CD1c-positive myeloid dendritic cell (primary cell): ENCODE data around the gene TRH.

Source experiments
- DNase-seq: peaks from one replicate; pipeline ENCODE4 v3.0.0-alpha.2; 2016; ENCODE audit errors: extremely low spot score

TRH gene, protein sequence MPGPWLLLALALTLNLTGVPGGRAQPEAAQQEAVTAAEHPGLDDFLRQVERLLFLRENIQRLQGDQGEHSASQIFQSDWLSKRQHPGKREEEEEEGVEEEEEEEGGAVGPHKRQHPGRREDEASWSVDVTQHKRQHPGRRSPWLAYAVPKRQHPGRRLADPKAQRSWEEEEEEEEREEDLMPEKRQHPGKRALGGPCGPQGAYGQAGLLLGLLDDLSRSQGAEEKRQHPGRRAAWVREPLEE

DNA sequence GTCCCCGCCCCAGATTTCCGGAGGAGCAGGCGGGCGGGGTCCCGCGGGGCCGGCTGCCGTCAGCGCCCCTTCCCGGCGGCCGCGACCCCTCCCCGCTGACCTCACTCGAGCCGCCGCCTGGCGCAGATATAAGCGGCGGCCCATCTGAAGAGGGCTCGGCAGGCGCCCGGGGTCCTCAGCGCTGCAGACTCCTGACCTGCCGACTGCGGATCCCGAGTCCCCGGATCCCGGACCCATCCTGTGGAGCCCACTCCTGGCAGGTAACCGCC, at the start of gene TRH:
TRH (plus strand) TSS at position 157 of the 269 bp plus-strand sequence. CDS start 1,097 bp downstream, outside the sequence.
- no peak for DNase-seq

DNA sequence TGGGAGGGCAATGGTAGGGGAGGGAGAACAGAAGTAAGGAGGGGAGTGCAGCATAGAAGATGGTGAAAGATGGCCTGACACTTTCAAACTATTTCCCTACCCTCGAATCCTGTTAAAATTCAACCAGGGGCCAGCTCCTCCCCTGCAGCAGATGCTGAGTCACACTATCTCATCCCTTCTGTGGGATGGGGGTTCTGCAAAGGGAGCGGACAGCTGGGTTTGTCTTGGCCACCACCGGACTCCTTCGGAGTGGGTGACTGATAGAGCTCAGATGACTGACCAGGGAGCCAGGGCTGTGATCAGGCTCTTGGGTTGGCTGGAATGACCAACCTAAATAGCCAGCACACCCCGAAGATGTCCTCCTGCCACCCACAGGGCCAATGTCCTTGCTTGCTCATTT, 47.4 kb upstream of the TRH start:
- DNase-seq, result no peak

DNA sequence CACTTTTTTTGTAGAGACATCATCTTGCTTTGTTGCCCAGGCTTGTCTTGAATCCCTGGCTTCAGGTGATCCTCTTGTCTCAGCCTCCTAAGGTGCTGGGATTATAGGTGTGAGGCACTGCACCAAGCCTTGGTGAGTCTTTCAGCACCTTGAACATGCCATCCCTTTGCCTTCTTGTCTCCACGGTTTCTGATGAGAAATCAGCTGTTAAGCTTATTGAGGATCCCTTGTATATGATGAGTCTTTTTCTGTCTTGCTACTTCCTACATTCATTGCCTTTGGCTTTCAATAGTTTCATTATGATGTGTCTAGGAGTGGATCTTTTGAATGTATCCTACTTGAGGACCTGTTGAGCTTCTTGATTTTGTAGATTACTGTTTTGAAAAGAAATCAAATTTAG, 45.1 kb upstream of the TRH start:
- no peak for DNase-seq

DNA sequence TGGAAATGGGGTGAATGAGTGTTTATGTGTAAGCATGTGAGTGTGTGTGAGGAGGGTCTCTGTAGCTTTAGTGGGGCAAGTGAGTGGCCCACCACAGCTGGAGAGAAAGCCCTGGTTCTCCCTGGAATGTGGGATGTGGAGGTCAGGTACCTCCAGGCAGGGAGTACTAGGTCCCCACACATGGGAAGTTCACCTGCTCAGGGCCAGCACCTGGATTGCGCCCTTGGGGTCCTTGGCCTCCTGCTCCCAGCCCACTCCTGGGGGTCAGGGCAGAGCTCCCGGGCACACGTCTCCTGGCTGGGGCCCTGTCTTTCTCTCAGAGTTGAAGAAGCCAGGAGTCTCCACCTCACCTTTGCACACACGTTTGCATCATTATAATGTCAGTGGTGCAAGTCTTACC, 41.0 kb upstream of the TRH start:
- no peak for DNase-seq

DNA sequence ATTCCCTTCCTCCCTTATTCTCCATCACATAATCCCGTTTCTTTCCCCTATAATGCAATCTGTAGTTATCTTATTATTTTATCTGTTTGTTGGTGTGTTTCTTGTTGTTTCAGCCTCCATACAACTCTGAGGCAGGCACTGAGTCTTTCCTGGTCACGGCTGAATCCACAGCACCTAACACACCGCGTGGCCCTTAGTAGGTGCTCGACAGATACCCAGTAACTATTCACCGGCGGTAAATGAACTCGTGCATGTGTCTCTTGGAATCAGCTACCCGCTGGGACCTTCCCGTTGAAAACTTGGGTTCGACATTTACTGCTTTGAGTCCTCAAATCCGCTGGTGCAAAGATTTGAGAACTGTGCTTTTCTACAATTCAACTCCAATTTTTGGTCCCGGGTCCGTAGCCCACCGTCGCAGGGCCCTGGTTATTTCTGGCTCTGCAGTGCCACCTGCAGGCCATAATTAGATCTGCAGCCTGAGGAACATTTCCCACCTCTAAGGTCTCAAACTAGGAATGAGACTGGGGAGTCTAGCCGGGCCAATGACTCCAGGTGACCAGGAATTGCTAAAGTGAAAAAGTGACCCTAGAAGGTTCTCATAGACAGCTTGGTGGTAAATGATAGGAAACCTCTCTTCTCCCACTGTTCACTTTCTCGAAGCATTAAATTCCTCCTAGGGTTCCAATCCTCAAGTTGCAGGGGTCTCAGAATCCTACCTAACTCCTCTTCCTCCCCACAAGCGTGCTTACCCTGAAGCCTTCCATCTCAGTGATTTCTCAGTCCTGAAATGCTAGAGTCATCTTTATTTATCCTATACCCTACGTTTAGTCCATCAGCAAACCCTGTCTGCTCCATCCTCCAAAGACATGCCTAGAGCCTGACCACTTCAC, 40.0 kb upstream of the TRH start:
- peak; percentile 58 for DNase-seq

DNA sequence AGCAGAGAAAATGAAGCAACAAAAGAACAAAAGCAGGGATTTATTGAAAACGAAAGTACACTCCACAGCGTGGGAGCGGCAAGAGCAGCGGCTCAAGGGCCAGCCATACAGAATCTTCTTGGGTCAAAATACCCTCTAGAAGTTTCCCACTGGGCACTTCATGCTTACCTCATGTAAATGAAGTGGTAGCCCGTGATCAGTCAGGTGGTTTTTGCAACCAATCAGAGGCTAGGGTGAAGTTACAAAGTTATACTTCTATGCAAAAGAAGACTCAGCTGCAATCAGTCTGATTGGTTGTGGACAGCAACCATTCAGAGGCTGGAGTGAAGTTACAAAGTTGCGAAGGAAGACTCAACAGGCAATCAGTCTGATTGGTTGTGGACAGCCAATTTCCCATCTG, 37.8 kb upstream of the TRH start:
- DNase-seq, result peak; percentile 62

DNA sequence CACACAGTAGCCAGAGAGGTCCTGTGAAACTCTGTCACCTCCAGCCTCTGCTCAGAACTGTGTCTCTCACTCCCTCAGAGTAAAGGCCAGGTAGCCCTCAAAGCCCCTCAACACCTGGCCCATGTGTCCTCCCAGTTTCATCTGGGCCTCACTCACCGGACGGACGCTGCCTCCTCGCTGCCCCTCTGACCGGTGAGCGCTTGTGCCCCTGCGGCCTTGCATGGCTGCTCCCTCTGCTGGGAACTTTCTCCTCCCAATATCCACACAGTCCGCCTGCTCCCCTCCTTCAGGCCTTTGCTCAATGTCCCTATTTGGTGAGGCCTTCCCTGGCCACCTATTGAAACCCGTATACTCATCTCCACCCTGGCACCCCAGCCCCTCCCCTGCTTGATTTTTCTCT, 36.8 kb upstream of the TRH start:
- DNase-seq, result no peak

DNA sequence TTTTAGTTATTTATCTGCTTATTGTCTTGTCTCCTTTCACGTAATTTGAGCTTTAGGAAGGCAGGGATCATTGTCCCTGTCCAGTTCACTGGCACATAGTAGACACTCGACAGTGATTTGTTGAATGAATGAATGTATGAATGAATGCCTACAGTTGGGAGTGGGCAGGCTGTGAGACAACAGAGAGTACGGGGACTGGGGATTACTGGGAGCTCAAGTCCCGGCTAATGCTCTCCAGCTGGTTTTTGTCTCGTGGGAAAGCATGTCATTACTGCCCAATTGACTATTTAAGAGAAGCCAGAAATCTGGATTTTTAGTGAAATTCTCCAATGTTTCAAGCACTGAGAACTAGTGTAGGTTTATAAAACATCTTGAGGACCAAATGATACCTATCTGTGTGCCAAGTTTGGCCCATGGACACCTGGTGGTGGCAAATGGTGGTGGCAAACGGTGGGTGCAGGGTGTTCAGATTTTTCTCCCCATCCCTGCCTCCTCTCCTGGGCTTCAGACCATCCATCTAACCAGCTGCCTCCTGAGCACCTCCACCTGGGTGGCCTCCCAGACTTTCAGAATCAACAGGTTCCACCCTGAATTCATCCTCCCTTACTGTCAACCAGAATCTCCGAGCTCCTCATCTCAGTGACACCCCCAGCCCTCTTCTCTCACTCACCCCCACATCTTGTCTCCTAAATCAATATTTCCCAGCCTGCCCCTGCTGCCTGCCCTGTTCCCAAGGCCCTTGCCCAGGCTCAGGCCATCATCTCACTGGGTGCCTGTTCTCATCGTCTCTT, 36.2 kb upstream of the TRH start:
- no peak for DNase-seq

DNA sequence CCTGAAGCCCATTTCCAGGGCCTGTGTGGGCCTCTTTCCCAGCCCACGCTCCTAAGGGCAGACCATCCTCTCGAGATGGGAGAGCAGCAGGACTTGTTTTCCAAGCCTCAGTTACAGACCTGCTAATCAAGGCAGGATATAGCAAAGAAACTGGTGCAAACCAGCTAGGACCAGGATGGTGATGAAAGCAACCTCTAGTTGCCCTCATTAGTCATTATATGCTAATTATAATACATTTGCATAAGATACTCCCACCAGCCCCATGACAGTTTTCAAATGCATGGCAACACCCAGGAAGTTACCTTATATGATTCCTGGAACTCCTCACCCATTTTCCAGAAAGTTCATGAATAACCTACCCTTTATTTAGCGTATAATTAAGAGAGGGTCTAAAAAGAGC, 34.4 kb upstream of the TRH start:
- DNase-seq, result peak; percentile 3

DNA sequence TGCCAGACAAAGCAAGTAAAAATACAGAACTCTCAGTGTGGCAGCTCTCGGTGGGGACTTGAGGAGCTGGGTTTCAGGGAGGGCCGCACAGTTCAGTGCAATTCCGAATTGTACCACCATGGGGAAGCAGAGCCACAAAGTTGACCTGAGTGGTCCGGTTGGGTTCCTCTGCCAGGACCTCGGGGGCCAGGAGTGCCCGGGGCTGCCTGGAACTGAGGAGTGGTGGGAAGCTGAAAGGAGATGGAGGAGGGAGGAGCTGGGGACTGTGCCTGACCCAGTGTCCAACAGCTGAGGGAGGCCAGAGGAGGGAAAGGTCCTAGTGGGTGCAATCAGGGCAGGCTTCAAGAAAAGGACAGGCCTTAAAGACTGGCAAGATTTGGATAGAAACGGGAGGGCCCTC, 32.2 kb upstream of the TRH start:
- peak; percentile 79 for DNase-seq

DNA sequence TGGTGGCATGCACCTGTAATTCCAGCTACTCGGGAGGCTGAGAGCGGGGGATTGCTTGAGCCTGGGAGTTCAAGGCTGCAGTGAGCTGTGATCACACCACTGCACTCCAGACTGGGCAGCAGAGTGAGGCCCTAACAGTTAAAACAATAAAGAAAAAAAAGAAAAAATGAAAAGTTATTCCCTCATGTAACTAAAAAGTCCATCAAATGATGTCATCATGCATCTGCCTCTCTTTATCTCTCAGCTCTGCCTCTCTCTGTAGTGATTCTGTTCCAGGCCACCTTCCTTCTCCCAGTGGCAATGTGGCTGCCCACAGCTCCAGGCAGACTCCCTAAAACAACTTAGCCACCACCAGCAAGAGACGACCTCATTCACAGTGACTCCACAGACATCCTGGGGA, 31.5 kb upstream of the TRH start:
- no peak for DNase-seq

DNA sequence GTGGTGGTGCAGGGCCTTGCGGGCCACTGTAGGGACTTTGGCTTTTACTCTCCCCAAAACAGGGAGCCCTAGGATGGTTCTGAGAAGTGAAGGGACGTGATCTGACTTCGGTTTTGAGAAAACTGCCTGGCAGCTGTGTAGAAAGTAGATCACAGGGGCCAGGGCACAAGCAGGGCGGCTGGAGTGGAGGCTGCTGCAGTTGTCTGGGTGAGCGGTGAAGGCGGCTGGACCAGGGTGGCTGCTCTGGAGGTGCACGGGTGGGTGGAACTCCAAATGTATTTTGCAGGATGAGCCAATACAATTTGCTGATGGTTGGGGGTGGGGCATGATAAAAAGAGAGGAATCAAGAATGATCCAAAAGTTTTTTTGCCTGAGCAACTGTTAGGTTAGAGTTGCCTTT, 29.8 kb upstream of the TRH start:
- DNase-seq, result no peak

DNA sequence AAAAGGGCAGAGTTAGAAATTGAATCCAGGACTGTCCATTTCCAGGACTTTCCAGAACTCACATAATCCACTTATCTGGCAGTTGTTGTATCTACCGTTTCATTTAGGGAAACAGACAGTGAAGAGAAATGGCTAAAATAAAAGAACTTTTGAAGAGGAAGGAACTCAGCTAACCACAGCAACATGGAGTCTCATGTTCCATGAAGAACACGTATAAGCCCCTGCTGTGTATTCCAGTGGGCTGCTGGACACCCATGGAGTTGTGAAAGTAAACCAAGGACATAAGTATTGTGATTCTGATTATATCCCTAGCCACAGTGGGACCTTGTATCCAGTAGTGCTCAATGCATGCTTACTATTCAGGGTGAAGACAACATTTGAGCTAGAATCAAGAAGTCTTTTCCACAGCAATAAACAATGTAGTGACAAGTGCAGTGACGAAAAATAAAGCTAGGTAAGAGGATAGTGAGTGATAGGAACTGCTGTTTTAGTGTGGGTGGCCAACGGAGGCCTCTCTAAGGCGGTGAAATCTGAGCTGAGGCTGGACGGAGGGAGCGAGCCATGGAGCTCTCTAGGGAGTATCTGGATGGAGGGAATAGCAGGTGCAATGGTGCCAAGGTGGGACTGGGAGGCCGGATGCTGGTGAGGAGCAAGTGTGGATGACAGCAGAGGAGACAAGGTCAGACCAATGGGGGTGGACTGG, 26.8 kb upstream of the TRH start:
- peak; percentile 34 for DNase-seq

DNA sequence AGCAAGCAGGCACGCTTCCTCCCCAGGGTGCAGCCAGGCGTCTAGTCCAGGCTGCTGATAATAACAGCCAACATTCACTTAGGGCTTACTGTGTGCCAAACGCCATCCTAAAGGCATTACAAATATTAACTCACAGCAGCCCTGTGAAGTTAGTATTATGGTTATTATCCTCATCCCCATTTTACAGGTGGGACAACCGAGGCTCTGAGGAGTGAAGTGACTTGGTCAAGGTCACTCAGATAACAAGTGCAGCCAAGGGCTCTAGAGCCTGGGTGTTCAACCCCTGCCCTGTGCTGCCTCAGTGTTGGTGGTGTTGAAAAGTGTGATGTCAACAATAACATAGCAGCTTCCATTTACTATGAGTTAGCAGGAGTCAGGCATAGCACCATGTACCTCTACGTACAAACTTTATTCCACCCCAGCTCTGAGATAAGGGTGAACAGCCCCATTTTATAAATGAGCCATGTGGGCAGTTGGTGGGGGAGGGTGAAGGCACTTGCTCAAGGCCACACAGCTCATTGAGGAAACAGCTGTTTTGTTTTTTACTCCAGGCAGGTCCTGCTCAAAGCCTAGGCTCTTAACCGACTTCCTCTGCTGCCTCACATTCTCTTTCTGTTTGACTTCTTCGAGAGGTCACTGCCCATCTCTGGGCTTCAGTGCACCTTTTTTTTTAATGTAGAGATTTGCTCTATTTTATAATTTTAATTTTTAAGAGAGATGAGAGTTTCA, 24.0 kb upstream of the TRH start:
- peak; percentile 20 for DNase-seq

DNA sequence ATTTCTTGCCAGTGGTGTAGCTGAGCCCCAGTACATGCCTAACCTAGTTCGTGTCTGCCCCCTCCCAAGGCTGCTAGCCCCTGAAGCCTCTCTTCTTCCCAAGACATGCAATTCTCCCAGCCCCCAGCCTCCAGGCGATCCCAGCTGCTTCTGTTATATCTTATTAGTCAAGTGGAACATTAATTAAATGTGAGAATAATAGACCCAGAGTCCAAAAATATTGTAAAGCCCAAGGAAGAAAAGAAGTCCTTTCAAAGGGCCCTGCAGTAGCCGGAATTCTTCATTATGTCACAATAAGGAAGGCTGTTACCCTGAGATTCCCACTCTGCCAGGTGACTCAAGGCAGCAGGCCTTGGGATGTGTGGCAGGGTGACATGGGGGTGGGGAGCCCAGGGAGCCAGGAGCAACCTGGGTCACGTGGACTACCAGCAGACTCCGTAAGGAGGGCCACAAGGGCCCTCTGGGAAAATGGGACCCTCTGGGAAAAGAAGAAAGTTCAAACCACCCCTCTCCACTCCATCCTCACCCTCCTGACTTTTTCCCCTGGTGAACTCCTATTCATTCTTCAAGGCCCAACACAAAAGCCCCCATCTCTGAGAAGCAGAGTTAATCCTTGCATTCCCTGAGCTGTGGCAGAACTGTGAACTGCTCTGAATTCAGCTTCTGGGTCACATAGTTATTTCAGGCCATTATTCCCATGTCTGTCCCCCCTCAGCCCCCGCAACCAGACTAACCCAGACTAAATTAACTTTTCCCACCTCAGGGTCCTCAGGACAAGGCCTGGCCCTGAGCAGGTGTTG, 21.8 kb upstream of the TRH start:
- no peak for DNase-seq

DNA sequence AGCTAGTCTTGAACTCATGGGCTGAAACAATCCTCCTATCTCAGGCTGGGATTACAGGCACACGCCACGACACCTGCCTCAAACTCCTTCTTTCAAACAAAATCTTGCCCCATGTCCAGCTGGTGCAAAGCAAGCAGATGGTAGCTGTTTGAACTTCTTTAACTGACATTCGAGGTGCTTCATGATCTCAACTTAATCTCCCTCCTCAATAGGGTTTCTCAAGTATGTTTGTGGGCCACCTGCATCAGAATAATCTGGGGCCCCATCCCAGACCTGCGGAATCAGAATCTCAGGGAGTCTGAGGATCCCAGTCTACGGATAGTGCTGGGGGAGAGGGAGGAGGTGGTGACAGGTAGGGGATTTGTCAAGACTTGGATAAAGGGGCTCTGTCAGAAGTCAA, 20.9 kb upstream of the TRH start:
- no peak for DNase-seq

DNA sequence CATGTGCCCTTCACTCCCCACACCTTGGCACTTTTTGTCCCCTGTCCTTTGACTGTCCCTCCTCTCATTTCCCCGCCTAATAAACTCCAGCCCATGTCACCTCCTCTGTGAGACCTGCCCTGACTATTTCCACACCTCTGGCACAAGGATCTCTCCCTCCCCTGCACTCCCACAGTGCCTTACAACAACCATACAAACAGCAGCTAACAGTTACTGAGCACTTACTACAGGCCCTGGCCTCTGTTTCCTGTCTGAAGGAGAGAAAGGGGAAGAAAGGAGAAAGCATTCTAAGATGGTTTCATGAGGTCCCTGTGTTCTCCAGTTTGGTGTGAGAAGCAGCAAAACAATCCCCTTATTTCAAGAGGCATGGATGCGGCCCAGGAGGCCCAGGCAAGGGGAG, 20.0 kb upstream of the TRH start:
- peak; percentile 26 for DNase-seq

DNA sequence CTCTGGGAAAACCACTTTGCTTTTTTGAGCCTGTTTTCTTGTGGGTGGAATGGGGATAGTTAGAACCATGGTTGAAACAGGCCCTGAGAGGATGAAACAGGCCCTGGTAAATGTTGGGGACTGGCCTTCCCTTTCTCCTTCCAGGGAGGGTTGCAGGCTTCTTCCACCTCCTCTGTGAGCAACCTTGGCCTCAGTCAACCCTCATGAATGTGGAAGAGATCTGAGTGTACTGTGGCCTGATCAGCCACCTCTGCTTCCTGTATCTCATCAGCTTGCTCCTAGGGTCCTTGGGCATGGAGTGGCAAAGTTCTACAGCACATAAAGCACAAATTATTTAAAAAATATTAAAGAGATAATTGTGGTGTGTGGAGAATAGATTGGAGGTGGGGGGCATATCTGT, 17.6 kb upstream of the TRH start:
- DNase-seq, result no peak

DNA sequence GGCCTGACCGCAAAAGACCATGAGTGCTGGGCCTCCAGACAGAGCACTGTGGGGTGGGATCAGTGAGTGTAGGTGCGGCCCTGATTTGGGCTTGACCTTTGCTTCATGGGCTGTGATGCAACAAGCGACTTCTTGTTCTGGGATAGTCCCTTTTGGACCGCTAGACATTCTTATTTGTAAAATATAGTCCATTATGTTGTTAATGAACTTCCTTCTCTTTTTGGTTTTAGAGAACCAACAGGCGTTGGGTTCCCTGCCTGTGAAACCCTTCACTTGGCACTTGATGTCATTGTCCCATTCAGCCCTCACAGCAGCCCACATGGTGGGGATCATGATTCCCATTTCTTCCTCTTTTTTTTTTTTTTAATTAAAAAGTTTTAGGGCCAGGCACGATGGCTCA, 15.8 kb upstream of the TRH start:
- peak; percentile 63 for DNase-seq

DNA sequence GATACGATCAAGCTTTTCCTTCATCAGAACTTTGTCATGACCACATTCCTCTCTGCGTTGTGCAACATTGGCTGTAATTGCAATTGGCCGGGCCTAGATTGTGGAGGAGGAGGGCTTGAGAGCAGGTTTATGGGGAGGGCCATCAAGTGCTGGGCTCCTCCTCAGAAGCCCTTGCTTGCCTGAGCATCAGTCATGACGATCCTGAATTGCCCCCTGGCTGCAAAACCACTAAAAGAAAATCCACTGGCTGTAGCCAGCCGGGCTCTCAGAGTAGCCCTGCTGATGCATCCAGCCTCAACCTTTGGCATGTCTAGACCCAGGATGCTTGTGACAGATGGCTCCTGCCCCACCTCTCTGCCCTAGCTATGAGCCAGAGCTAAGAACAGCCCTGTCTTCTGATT, 13.4 kb upstream of the TRH start:
- no peak for DNase-seq

DNA sequence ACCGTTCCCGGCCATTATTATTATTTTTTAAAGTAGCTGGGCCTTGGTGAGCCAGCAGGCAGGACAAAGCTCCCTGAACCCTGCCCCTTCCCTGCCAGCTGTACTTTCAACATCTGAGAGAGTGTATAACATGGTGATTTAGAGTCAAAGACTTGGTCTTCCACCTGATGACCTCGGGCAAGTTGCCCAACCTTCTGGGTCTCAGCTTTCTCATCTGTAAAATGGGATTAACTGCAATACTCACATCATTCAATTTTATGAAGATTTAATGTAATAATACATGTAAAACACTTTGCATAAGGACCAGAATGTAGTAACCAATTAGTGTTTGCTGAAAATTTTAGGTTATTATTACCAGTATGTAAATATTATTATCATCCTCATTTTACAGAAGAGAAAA, 11.9 kb upstream of the TRH start:
- DNase-seq, result no peak
